ENCODE data around the gene EFTUD2. TPM values are rescaled to one million over a fixed set of nuclear protein-coding genes. Genes with fewer than 3 reads are reported as not detected.

EFTUD2 gene
- total and polyA plus RNA-seq, 2 of the 13 experiments (the other 11 are each of a cell fraction or from before 2014, with no cell fraction given), result 111 to 137 TPM

- Histone ChIP-seq H3K27me3 (ENCODE audit: control insufficient read depth in 1 of 2, insufficient read depth in 2 of 2, low read length in 2 of 2) (peaks cover 9 to 30% of the 10 kb centered on the region in 2 experiments; a peak in 4 of 5 replicates), H2AFZ (ENCODE audit: low read length) (no peak overlapping the region), H3K36me3 (replicated peaks in 1 of 2; ENCODE audit: control insufficient read depth in 1 of 2, insufficient read depth in 2 of 2, low read length in 2 of 2) (no peaks in the 10 kb centered on the region), H3K9me3 (ENCODE audit: low read length) (no peaks in the 10 kb centered on the region), H3K4me2 (ENCODE audit: low read depth, low read length) (no peak overlapping the region), H3K27ac (ENCODE audit: extremely low read length, insufficient read depth, low read length) (no peak overlapping the region), H3K79me2 (ENCODE audit: insufficient read depth, low read length) (no peaks in the 10 kb centered on the region), H3K4me3 (replicated peaks in 1 of 3; ENCODE audit: insufficient read depth in 1 of 3, low read depth in 2 of 3, low read length in 3 of 3) (no peak overlapping the region), H4K20me1 (ENCODE audit: insufficient read depth, low read length) (no peaks in the 10 kb centered on the region), H3K4me1 (ENCODE audit: insufficient read depth, low read length) (peaks cover 34% of the 10 kb centered on the region), H3K9ac (ENCODE audit: insufficient read depth, low read depth, low read length) (no peak overlapping the region)
- FAIRE-seq, result no peak
- TF ChIP-seq HNF4G (IDR thresholded peaks at IDR 0.05; ENCODE audit: borderline replicate concordance, low read depth, low read length) (no peak), HNF4G (CRISPR knock-in tag; IDR thresholded peaks at IDR 0.05; ENCODE audit: borderline replicate concordance, low read depth) (no peak), ZNF703 (CRISPR knock-in tag; IDR thresholded peaks at IDR 0.05; ENCODE audit: borderline replicate concordance) (no peak)
- in situ Hi-C loops (cut with HindIII; ENCODE audit: extremely low pct_ligation_motif_present, low pct_unique_long_range_greater_than_20kb) (no loop called here), intact Hi-C loops (cut with micrococcal nuclease; ENCODE audit: unreplicated experiment) (no loop called here)
- no TSS peak for BruUV-seq (replicated peaks)
- no peak for DNase-seq (ENCODE audit: low spot score)
- ChIA-PET POLR2A (interaction anchor here (0.7 to 2.2 kb wide), 4 partner anchors 72 to 142 kb away, joined by 3 to 11 read pairs (median 4); partner anchors contain the start of gene NMT1), CTCF (ENCODE audit: low intra/inter-chr PET ratio, low total read pairs) (interaction anchor here (1.1 to 2.8 kb wide), 4 partner anchors 98 to 216 kb away, joined by 3 to 24 read pairs (median 12); partner anchors contain the start of gene ACBD4)
- 39% methylated on average over 2 of the region's 2 CpGs for WGBS (ENCODE audit: low lambda C conversion rate)
- no peak for ATAC-seq
Measured at GRCh38 chr17:44919411-44919810, 20.2 kb upstream of the EFTUD2 start.

GRCh38 chr17:44918006-44918405, 18.8 kb upstream of the EFTUD2 start:
- Histone ChIP-seq H3K4me1 (ENCODE audit: insufficient read depth, low read length) (peaks cover 45% of the 10 kb centered on the region), H4K20me1 (ENCODE audit: insufficient read depth, low read length) (no peaks in the 10 kb centered on the region), H2AFZ (ENCODE audit: low read length) (no peak overlapping the region), H3K27ac (ENCODE audit: extremely low read length, insufficient read depth, low read length) (no peak overlapping the region), H3K4me2 (ENCODE audit: low read depth, low read length) (no peak overlapping the region), H3K36me3 (replicated peaks in 1 of 2; ENCODE audit: control insufficient read depth in 1 of 2, insufficient read depth in 2 of 2, low read length in 2 of 2) (no peaks in the 10 kb centered on the region), H3K9me3 (ENCODE audit: low read length) (no peaks in the 10 kb centered on the region), H3K4me3 (replicated peaks in 1 of 3; ENCODE audit: insufficient read depth in 1 of 3, low read depth in 2 of 3, low read length in 3 of 3) (no peak overlapping the region), H3K9ac (ENCODE audit: insufficient read depth, low read depth, low read length) (no peak overlapping the region), H3K27me3 (ENCODE audit: control insufficient read depth in 1 of 2, insufficient read depth in 2 of 2, low read length in 2 of 2) (peaks cover 14 to 42% of the 10 kb centered on the region in 2 experiments; a peak in 4 of 5 replicates), H3K79me2 (ENCODE audit: insufficient read depth, low read length) (no peaks in the 10 kb centered on the region)
- in situ Hi-C loops (cut with HindIII; ENCODE audit: extremely low pct_ligation_motif_present, low pct_unique_long_range_greater_than_20kb), result no loop called here
- 88% methylated on average over 2 of the region's 2 CpGs for WGBS (ENCODE audit: low lambda C conversion rate)
- ATAC-seq (no peak), DNase-seq (ENCODE audit: low spot score) (no peak), FAIRE-seq (no peak)
- POLR2A ChIA-PET, result no interaction called here
- intact Hi-C loops (cut with micrococcal nuclease; ENCODE audit: unreplicated experiment), result no loop called here
- CTCF ChIA-PET (ENCODE audit: low intra/inter-chr PET ratio, low total read pairs), result no interaction called here
- BruUV-seq (replicated peaks), result no TSS peak
- TF ChIP-seq FOSL2 (CRISPR knock-in tag; IDR thresholded peaks at IDR 0.05) (no peak), ZNF207 (IDR thresholded peaks at IDR 0.05; ENCODE audit: borderline replicate concordance) (no peak), GLMP (CRISPR knock-in tag; IDR thresholded peaks at IDR 0.05; ENCODE audit: borderline replicate concordance) (no peak), ZBTB1 (CRISPR knock-in tag; IDR thresholded peaks at IDR 0.05; ENCODE audit: borderline replicate concordance) (no peak), ZNF468 (CRISPR knock-in tag; IDR thresholded peaks at IDR 0.05) (no peak), SMC3 (IDR thresholded peaks at IDR 0.05; ENCODE audit: low read length) (no peak), ZNF10 (CRISPR knock-in tag; IDR thresholded peaks at IDR 0.05; ENCODE audit: borderline replicate concordance, low read depth) (no peak), SIX1 (CRISPR knock-in tag; IDR thresholded peaks at IDR 0.05; ENCODE audit: borderline replicate concordance) (no peak), PRDM15 (CRISPR knock-in tag; IDR thresholded peaks at IDR 0.05) (no peak), NR2F6 (IDR thresholded peaks at IDR 0.05) (no peak), NR2F6 (CRISPR knock-in tag; IDR thresholded peaks at IDR 0.05) (no peak), ZBTB42 (CRISPR knock-in tag; IDR thresholded peaks at IDR 0.05) (no peak)
